Tibial nerve (tissue), 3 donors: ENCODE results near the gene CLIP4.

Experiments
- POLR2A ChIP-seq, 2 donors: fragments of 450-650 bp; IDR thresholded peaks; one replicate each; pipeline ENCODE4 v1.6.1; 2017; ENCODE audit warnings: antibody characterized with exemption in 2 of 2, mild to moderate bottlenecking in 2 of 2, moderate library complexity in 2 of 2
- TF ChIP-seq, protein P1 (sequence below), 5 experiments: fragments of 200-600 bp in 3 of 5; fragments of 450-650 bp in 2 of 5; sonication (generic) in 3 of 5; IDR thresholded peaks; one replicate each; pipeline ENCODE4 v1.5.1; 2016 to 2019; ENCODE audit warnings: antibody characterized with exemption in 5 of 5, mild to moderate bottlenecking in 3 of 5, moderate library complexity in 2 of 5

DNA sequence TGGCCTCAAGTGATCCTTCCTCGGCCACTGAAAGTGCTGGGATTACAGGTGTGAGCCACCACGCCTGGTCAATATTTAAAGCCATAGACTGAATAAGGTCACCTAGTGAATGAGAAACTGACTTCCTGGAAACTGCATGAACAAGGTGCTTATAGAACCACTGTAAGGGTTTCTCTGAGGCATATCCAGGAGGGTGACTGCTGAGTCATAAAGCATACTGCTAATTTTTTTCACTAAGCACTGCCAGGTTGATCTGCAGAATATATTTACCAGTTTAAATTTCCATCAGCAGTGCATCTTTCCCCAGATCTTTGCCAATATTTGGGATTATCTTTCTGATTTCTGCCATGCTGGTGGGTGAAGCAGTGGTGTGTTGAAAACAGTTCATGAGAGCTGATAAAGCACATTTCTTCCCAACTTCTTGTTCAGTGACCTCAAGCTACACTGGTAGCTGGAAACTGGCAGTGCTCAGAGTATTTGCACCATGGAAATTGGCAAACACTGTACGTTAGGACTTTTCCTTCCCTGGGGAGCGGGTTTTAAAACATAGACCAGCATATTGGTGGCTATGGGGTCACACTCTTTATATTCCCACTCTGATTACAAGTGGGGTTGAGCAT lies 4.2 kb upstream of the CLIP4 start:
- TF ChIP-seq, protein P1, sequence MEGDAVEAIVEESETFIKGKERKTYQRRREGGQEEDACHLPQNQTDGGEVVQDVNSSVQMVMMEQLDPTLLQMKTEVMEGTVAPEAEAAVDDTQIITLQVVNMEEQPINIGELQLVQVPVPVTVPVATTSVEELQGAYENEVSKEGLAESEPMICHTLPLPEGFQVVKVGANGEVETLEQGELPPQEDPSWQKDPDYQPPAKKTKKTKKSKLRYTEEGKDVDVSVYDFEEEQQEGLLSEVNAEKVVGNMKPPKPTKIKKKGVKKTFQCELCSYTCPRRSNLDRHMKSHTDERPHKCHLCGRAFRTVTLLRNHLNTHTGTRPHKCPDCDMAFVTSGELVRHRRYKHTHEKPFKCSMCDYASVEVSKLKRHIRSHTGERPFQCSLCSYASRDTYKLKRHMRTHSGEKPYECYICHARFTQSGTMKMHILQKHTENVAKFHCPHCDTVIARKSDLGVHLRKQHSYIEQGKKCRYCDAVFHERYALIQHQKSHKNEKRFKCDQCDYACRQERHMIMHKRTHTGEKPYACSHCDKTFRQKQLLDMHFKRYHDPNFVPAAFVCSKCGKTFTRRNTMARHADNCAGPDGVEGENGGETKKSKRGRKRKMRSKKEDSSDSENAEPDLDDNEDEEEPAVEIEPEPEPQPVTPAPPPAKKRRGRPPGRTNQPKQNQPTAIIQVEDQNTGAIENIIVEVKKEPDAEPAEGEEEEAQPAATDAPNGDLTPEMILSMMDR (IDR thresholded peaks at IDR 0.05) = no peak
- no peak for TF ChIP-seq POLR2A (IDR thresholded peaks at IDR 0.05)
